HepG2 (cell line): ENCODE results near the gene RORC. TPM values are rescaled to one million over a fixed set of nuclear protein-coding genes. Genes with fewer than 3 reads are reported as not detected.

Experiments
- AFF4 ChIP-seq: sonication (generic); formaldehyde crosslinking; IDR thresholded peaks from 2 replicates; pipeline ENCODE4 v1.4.0; 2020; ENCODE audit warnings: missing genetic modification reagents
- HMGXB4 ChIP-seq, 2 experiments: sonication (generic) in 1 of 2; formaldehyde crosslinking in 1 of 2; IDR thresholded peaks; 2 replicates each; pipeline versions ENCODE4 v1.4.0 to v1.6.1; 2018 to 2020; ENCODE audit warnings: missing genetic modification reagents in 2 of 2, borderline replicate concordance in 1 of 2, low read depth in 1 of 2, mild to moderate bottlenecking in 1 of 2, missing biosample characterization in 1 of 2
- MXD4 ChIP-seq: IDR thresholded peaks from 2 replicates; pipeline ENCODE4 v1.6.1; 2016; ENCODE audit warnings: mild to moderate bottlenecking, missing biosample characterization, missing genetic modification reagents
- NR3C1 ChIP-seq: sonication (generic); formaldehyde crosslinking; IDR thresholded peaks from 2 replicates; pipeline ENCODE4 v1.4.0; 2020; ENCODE audit warnings: missing genetic modification reagents
- PAX8 ChIP-seq: sonication (generic); formaldehyde crosslinking; IDR thresholded peaks from 2 replicates; pipeline ENCODE4 v1.8.0; 2022; ENCODE audit warnings: mild to moderate bottlenecking, missing genetic modification reagents, borderline replicate concordance
- TAF1 ChIP-seq: sonication (generic); formaldehyde crosslinking; IDR thresholded peaks from 2 replicates; pipeline ENCODE4 v1.4.0; 2020; ENCODE audit warnings: missing genetic modification reagents
- THAP11 ChIP-seq: IDR thresholded peaks from 2 replicates; pipeline ENCODE4 v1.6.1; 2016; ENCODE audit warnings: missing biosample characterization, missing genetic modification reagents
- ZBTB42 ChIP-seq: sonication (generic); formaldehyde crosslinking; IDR thresholded peaks from 2 replicates; pipeline ENCODE4 v1.5.0; 2020; ENCODE audit warnings: mild to moderate bottlenecking, missing genetic modification reagents
- ZNF607 ChIP-seq: sonication (generic); formaldehyde crosslinking; IDR thresholded peaks from 2 replicates; pipeline ENCODE4 v1.5.1; 2020; ENCODE audit warnings: missing genetic modification reagents, mild to moderate bottlenecking, borderline replicate concordance
- ZNF619 ChIP-seq: sonication (generic); formaldehyde crosslinking; IDR thresholded peaks from 2 replicates; pipeline ENCODE4 v1.4.0; 2020; ENCODE audit warnings: mild to moderate bottlenecking, missing genetic modification reagents
- ZNF770 ChIP-seq: sonication (generic); formaldehyde crosslinking; IDR thresholded peaks from 2 replicates; pipeline ENCODE4 v1.5.0; 2020; ENCODE audit warnings: mild to moderate bottlenecking, missing genetic modification reagents
- polyA plus RNA-seq, 8 experiments: library from polyadenylated mRNA; depleted of rRNA in 3 of 8; stranded (reverse) in 7 of 8; unstranded in 1 of 8; fragments of >200 nt; fragmentation: Illumina TruSeq in 4 of 8; extraction: Trizol in 4 of 8; gene quantifications; 2 replicates each; pipeline versions ENCODE4 v1.2.1 to v1.2.3, GENCODE V29; 2011 to 2016; ENCODE audit warnings: low read depth in 4 of 8, missing spikeins in 1 of 8, mixed read lengths in 1 of 8; ENCODE audit not compliant: insufficient read depth in 1 of 8
- total RNA-seq, 5 experiments: library from RNA; depleted of rRNA; stranded (reverse); fragments of >200 nt; fragmentation: Illumina TruSeq; extraction: Trizol; gene quantifications; 2 replicates each; pipeline ENCODE4 v1.2.3, GENCODE V29; 2016; ENCODE audit warnings: low read depth in 1 of 5
- TF ChIP-seq, protein P1 (sequence below): conservative IDR thresholded peaks from 2 replicates; pipeline ENCODE4 v1.6.1; 2018; ENCODE audit warnings: missing genetic modification reagents
- TF ChIP-seq, protein P2 (sequence below): sonication (generic); formaldehyde crosslinking; IDR thresholded peaks from 2 replicates; pipeline ENCODE4; 2020; ENCODE audit warnings: missing genetic modification reagents, mild to moderate bottlenecking, borderline replicate concordance
- TF ChIP-seq, protein P3 (sequence below): sonication (generic); formaldehyde crosslinking; conservative IDR thresholded peaks from 2 replicates; pipeline ENCODE4 v1.5.0; 2020; ENCODE audit warnings: missing genetic modification reagents

RORC gene
- total and polyA plus RNA-seq, 2 of the 13 experiments (the other 11 are each of a cell fraction or from before 2014, with no cell fraction given): 2.5 to 6.5 TPM

GRCh38 chr1:151790940-151791651 is 40.5 kb downstream of the RORC start (continued):
- TF ChIP-seq HMGXB4 (CRISPR knock-in tag; IDR thresholded peaks at IDR 0.05; ENCODE audit: borderline replicate concordance in 1 of 2, low read depth in 1 of 2): no peak
- TF ChIP-seq ZNF770 (CRISPR knock-in tag): no peak
- TF ChIP-seq PAX8 (CRISPR knock-in tag): no peak
- TF ChIP-seq NR3C1 (CRISPR knock-in tag): no peak
- no peak for TF ChIP-seq THAP11 (CRISPR knock-in tag)
- peak; percentile 16; the same call in 1 of the 2 replicates for TF ChIP-seq ZNF607 (CRISPR knock-in tag)
- TF ChIP-seq AFF4 (CRISPR knock-in tag): no peak
- no peak for TF ChIP-seq MXD4 (CRISPR knock-in tag)
- TF ChIP-seq ZNF619 (CRISPR knock-in tag): peak; percentile 37; the same call in 1 of the 2 replicates
- TF ChIP-seq, protein P1, sequence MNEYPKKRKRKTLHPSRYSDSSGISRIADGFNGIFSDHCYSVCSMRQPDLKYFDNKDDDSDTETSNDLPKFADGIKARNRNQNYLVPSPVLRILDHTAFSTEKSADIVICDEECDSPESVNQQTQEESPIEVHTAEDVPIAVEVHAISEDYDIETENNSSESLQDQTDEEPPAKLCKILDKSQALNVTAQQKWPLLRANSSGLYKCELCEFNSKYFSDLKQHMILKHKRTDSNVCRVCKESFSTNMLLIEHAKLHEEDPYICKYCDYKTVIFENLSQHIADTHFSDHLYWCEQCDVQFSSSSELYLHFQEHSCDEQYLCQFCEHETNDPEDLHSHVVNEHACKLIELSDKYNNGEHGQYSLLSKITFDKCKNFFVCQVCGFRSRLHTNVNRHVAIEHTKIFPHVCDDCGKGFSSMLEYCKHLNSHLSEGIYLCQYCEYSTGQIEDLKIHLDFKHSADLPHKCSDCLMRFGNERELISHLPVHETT (CRISPR knock-in tag): no peak
- TF ChIP-seq, protein P2, sequence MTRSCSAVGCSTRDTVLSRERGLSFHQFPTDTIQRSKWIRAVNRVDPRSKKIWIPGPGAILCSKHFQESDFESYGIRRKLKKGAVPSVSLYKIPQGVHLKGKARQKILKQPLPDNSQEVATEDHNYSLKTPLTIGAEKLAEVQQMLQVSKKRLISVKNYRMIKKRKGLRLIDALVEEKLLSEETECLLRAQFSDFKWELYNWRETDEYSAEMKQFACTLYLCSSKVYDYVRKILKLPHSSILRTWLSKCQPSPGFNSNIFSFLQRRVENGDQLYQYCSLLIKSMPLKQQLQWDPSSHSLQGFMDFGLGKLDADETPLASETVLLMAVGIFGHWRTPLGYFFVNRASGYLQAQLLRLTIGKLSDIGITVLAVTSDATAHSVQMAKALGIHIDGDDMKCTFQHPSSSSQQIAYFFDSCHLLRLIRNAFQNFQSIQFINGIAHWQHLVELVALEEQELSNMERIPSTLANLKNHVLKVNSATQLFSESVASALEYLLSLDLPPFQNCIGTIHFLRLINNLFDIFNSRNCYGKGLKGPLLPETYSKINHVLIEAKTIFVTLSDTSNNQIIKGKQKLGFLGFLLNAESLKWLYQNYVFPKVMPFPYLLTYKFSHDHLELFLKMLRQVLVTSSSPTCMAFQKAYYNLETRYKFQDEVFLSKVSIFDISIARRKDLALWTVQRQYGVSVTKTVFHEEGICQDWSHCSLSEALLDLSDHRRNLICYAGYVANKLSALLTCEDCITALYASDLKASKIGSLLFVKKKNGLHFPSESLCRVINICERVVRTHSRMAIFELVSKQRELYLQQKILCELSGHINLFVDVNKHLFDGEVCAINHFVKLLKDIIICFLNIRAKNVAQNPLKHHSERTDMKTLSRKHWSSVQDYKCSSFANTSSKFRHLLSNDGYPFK (CRISPR knock-in tag): 0 out of 2 replicates have a peak, but pooled peaks have one; percentile 47
- TF ChIP-seq, protein P3, sequence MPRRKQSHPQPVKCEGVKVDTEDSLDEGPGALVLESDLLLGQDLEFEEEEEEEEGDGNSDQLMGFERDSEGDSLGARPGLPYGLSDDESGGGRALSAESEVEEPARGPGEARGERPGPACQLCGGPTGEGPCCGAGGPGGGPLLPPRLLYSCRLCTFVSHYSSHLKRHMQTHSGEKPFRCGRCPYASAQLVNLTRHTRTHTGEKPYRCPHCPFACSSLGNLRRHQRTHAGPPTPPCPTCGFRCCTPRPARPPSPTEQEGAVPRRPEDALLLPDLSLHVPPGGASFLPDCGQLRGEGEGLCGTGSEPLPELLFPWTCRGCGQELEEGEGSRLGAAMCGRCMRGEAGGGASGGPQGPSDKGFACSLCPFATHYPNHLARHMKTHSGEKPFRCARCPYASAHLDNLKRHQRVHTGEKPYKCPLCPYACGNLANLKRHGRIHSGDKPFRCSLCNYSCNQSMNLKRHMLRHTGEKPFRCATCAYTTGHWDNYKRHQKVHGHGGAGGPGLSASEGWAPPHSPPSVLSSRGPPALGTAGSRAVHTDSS (CRISPR knock-in tag): no peak
- TF ChIP-seq TAF1 (CRISPR knock-in tag): peak; percentile 13; the same call in 1 of the 2 replicates
- no peak for TF ChIP-seq ZBTB42 (CRISPR knock-in tag)
